H9 (cell line): ENCODE measurements around the gene STX16. TPM values are rescaled to one million over a fixed set of nuclear protein-coding genes. Genes with fewer than 3 reads are reported as not detected.

Experiments
- DNase-seq: peaks from one replicate; pipeline ENCODE4 v3.0.0-alpha.2; 2017
- H2AFZ ChIP-seq: one replicate; pipeline ENCODE4 v1.6.1; 2013; ENCODE audit warnings: mild to moderate bottlenecking, low read length, control low read depth, moderate library complexity
- H2AK5ac ChIP-seq: 2 replicates; pipeline ENCODE4 v1.6.1; 2013; ENCODE audit warnings: low read length, control low read depth, mixed read lengths; ENCODE audit not compliant: insufficient read length
- H2BK120ac ChIP-seq: one replicate; pipeline ENCODE4 v1.6.1; 2013; ENCODE audit warnings: low read depth, mild to moderate bottlenecking, low read length, control low read depth, inconsistent platforms; ENCODE audit not compliant: poor library complexity, severe bottlenecking
- H2BK12ac ChIP-seq: 2 replicates; pipeline ENCODE4 v1.6.1; 2013; ENCODE audit warnings: low read length, control low read depth, mixed read lengths, low read depth; ENCODE audit not compliant: insufficient read length
- H2BK15ac ChIP-seq: 2 replicates; pipeline ENCODE4 v1.6.1; 2013; ENCODE audit warnings: low read depth, low read length, control low read depth
- H2BK20ac ChIP-seq: one replicate; pipeline ENCODE4 v1.6.1; 2013; ENCODE audit warnings: low read depth, mild to moderate bottlenecking, low read length, control low read depth, inconsistent platforms; ENCODE audit not compliant: poor library complexity, severe bottlenecking
- H2BK5ac ChIP-seq: 2 replicates; pipeline ENCODE4 v1.6.1; 2013; ENCODE audit warnings: low read length, control low read depth, mixed read lengths; ENCODE audit not compliant: insufficient read length
- H3K14ac ChIP-seq: 2 replicates; pipeline ENCODE4 v1.6.1; 2013; ENCODE audit warnings: low read length, control low read depth; ENCODE audit not compliant: insufficient read depth
- H3K18ac ChIP-seq: 2 replicates; pipeline ENCODE4 v1.6.1; 2013; ENCODE audit warnings: low read depth, mild to moderate bottlenecking, mixed read lengths, low read length, control low read depth; ENCODE audit not compliant: insufficient read length
- H3K23ac ChIP-seq: 2 replicates; pipeline ENCODE4 v1.6.1; 2013; ENCODE audit warnings: low read length, control low read depth, mixed read lengths, low read depth; ENCODE audit not compliant: insufficient read length
- H3K23me2 ChIP-seq: 2 replicates; pipeline ENCODE4 v1.6.1; 2013; ENCODE audit warnings: low read depth, mild to moderate bottlenecking, mixed read lengths, low read length, control low read depth; ENCODE audit not compliant: insufficient read length, poor library complexity, severe bottlenecking
- H3K27ac ChIP-seq: 2 replicates; pipeline ENCODE4 v1.5.1; 2013; ENCODE audit warnings: low read length, control low read depth, mixed read lengths, low read depth; ENCODE audit not compliant: insufficient read length
- H3K27me3 ChIP-seq: 2 replicates; pipeline ENCODE4 v1.6.1; 2013; ENCODE audit warnings: low read length, control low read depth, inconsistent platforms; ENCODE audit not compliant: insufficient read depth
- H3K4ac ChIP-seq: 2 replicates; pipeline ENCODE4 v1.6.1; 2013; ENCODE audit warnings: low read depth, mild to moderate bottlenecking, control low read depth, inconsistent platforms, low read length, moderate library complexity
- H3K4me1 ChIP-seq: 2 replicates; pipeline ENCODE4 v1.6.1; 2013; ENCODE audit warnings: low read length, control low read depth, inconsistent platforms; ENCODE audit not compliant: insufficient read depth
- H3K4me2 ChIP-seq: 2 replicates; pipeline ENCODE4 v1.6.1; 2013; ENCODE audit warnings: low read length, control low read depth, mixed read lengths; ENCODE audit not compliant: insufficient read length, insufficient read depth
- H3K56ac ChIP-seq: 2 replicates; pipeline ENCODE4 v1.6.1; 2013; ENCODE audit warnings: low read depth, mild to moderate bottlenecking, mixed read lengths, low read length, control low read depth; ENCODE audit not compliant: insufficient read length
- H3K79me1 ChIP-seq: 2 replicates; pipeline ENCODE4 v1.6.1; 2013; ENCODE audit warnings: low read depth, mild to moderate bottlenecking, moderate library complexity, low read length, control low read depth, inconsistent platforms; ENCODE audit not compliant: insufficient read depth, poor library complexity, severe bottlenecking
- H3K79me2 ChIP-seq: 2 replicates; pipeline ENCODE4 v1.6.1; 2013; ENCODE audit warnings: low read length, control low read depth, inconsistent platforms; ENCODE audit not compliant: insufficient read depth
- H3K9ac ChIP-seq: 2 replicates; pipeline ENCODE4 v1.6.1; 2013; ENCODE audit warnings: low read length, control low read depth, mixed read lengths; ENCODE audit not compliant: insufficient read length; ENCODE audit errors: extremely low read depth
- H3K9me3 ChIP-seq: one replicate; pipeline ENCODE4 v1.6.1; 2013; ENCODE audit warnings: low read depth, low read length, inconsistent platforms; ENCODE audit not compliant: control insufficient read depth
- H3T11ph ChIP-seq: one replicate; pipeline ENCODE4 v1.6.1; 2013; ENCODE audit warnings: mild to moderate bottlenecking, low read length, control low read depth, inconsistent platforms
- H4K20me1 ChIP-seq: one replicate; pipeline ENCODE4 v1.6.1; 2013; ENCODE audit not compliant: control insufficient read depth, insufficient read length, insufficient read depth
- H4K5ac ChIP-seq: 2 replicates; pipeline ENCODE4 v1.6.1; 2013; ENCODE audit warnings: low read depth, mild to moderate bottlenecking, mixed read lengths, low read length, control low read depth; ENCODE audit not compliant: insufficient read length
- H4K8ac ChIP-seq: replicated peaks from 2 replicates; pipeline ENCODE4 v1.6.1; 2013; ENCODE audit warnings: low read length, control low read depth, mixed read lengths, low read depth; ENCODE audit not compliant: insufficient read length
- H4K91ac ChIP-seq: 2 replicates; pipeline ENCODE4 v1.6.1; 2013; ENCODE audit warnings: low read depth, mild to moderate bottlenecking, moderate library complexity, mixed read lengths, low read length, control low read depth; ENCODE audit not compliant: insufficient read length
- H3K27ac Mint-ChIP-seq, 3 experiments: 2 replicates in 2 of 3; 3 replicates in 1 of 3; pipeline ENCODE4 v1.8.0; 2020 to 2021; ENCODE audit warnings: mixed read lengths in 3 of 3, mild to moderate bottlenecking in 1 of 3, moderate library complexity in 1 of 3
- H3K27me3 Mint-ChIP-seq: 2 replicates; pipeline ENCODE4 v1.8.0; 2021; ENCODE audit warnings: low read depth, mild to moderate bottlenecking, moderate library complexity, mixed read lengths
- H3K36me3 Mint-ChIP-seq, 3 experiments: 2 replicates in 2 of 3; 3 replicates in 1 of 3; pipeline ENCODE4 v1.8.0; 2020 to 2021; ENCODE audit warnings: low read depth in 3 of 3, mixed read lengths in 3 of 3; ENCODE audit not compliant: insufficient read depth in 1 of 3
- H3K4me1 Mint-ChIP-seq, 2 experiments: 2 replicates each; pipeline ENCODE4 v1.8.0; 2020; ENCODE audit warnings: mixed read lengths in 2 of 2
- H3K4me3 Mint-ChIP-seq, 2 experiments: 2 replicates in 1 of 2; 3 replicates in 1 of 2; pipeline ENCODE4 v1.8.0; 2020 to 2021; ENCODE audit warnings: mild to moderate bottlenecking in 2 of 2, mixed read lengths in 2 of 2, moderate library complexity in 1 of 2
- H3K9me3 Mint-ChIP-seq, 2 experiments: 2 replicates in 1 of 2; 3 replicates in 1 of 2; pipeline ENCODE4 v1.8.0; 2020; ENCODE audit warnings: mild to moderate bottlenecking in 2 of 2, mixed read lengths in 2 of 2, moderate library complexity in 1 of 2
- WGBS: extraction: QIAGEN DNeasy Blood & Tissue Kit; methylation state at CpG from one replicate; pipeline ENCODE4 v1.1.7; 2013; ENCODE audit warnings: missing lambda C conversion rate, low lambda C conversion rate, mixed read lengths; ENCODE audit not compliant: insufficient read length; ENCODE audit errors: extremely low coverage; 5-methylcytosine and 5-hydroxymethylcytosine counted together
- total RNA-seq: library from RNA; stranded (reverse); gene quantifications from 2 replicates; pipeline ENCODE4 v1.2.1, GENCODE V29; 2021
- TF ChIP-seq, protein P1 (sequence below): fragments of 200-600 bp; sonication (generic); conservative IDR thresholded peaks from 3 replicates; pipeline ENCODE4 v1.8.0; 2021; ENCODE audit warnings: antibody characterized with exemption, mild to moderate bottlenecking

Gene STX16
- total RNA-seq, 1 experiment from 2014 or later, result 87.8 TPM

DNA sequence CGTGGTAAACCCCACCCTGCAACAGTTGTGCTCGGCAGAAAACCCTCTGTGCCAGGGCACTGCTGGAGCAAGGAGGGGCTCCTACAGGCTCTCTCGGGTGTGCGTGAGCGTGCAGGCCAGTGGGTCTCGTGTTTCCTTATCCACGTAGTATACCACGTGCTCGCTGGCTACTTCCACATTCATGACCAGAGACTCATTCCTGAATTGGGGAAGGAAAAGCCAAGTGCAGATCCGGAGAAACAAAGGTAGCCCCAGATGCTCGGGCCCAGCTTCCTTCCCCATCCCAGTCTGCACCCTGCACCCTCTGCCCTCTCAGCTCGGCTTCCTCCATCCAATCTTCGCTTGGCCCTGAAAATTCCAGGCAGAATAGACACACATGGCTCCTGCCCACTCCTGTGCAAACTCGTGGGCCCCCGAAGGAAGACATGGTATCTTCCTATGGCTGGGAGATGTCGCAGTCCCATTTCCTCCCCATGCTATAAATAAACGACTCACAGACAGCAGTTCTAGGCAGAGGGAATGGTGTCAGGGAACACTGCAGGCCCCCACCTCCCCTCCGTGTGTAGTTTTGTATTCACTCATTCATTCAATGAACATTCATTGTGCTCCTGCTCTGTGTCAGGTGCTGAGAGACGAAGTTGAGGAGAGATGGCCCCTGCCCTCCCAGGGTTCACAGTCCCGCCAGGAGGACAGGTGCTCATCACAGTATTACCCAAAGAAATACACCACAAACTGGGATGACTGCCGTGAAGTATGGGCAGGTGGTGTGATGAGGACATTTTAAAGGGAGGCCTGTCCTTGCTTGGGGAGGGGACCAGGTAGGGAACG is 71.1 kb downstream of the STX16 start:
- H3T11ph ChIP-seq, result no peak overlapping the region
- TF ChIP-seq, protein P1, sequence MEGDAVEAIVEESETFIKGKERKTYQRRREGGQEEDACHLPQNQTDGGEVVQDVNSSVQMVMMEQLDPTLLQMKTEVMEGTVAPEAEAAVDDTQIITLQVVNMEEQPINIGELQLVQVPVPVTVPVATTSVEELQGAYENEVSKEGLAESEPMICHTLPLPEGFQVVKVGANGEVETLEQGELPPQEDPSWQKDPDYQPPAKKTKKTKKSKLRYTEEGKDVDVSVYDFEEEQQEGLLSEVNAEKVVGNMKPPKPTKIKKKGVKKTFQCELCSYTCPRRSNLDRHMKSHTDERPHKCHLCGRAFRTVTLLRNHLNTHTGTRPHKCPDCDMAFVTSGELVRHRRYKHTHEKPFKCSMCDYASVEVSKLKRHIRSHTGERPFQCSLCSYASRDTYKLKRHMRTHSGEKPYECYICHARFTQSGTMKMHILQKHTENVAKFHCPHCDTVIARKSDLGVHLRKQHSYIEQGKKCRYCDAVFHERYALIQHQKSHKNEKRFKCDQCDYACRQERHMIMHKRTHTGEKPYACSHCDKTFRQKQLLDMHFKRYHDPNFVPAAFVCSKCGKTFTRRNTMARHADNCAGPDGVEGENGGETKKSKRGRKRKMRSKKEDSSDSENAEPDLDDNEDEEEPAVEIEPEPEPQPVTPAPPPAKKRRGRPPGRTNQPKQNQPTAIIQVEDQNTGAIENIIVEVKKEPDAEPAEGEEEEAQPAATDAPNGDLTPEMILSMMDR, result no peak
- no peak overlapping the region for H2BK120ac ChIP-seq
- no peak overlapping the region for H3K4me3 Mint-ChIP-seq
- H2AFZ ChIP-seq, result no peak overlapping the region
- no peaks in the 10 kb centered on the region for H3K27me3 ChIP-seq
- H3K27ac Mint-ChIP-seq, result no peak overlapping the region
- no peak overlapping the region for H4K8ac ChIP-seq
- no peak overlapping the region for H3K4ac ChIP-seq
- no peak overlapping the region for H3K9ac ChIP-seq
- H3K79me2 ChIP-seq, result no peaks in the 10 kb centered on the region
- H3K4me1 ChIP-seq, result no peaks in the 10 kb centered on the region
- peaks cover 12 to 13% of the 10 kb centered on the region in 2 experiments for H3K9me3 Mint-ChIP-seq
- no peaks in the 10 kb centered on the region for H3K9me3 ChIP-seq
- no peak overlapping the region for H2BK12ac ChIP-seq
- no peak overlapping the region for H3K14ac ChIP-seq
- no peak overlapping the region for H4K91ac ChIP-seq
- H3K27ac ChIP-seq, result no peak overlapping the region
- H3K36me3 Mint-ChIP-seq, result peaks cover 2 to 14% (median 3%) of the 10 kb centered on the region in 3 experiments; a peak in 5 of 7 replicates
- H3K4me1 Mint-ChIP-seq, result peaks cover 5 to 17% of the 10 kb centered on the region in 2 experiments; a peak in 3 of 4 replicates
- no peak overlapping the region for H2BK5ac ChIP-seq
- H4K5ac ChIP-seq, result no peak overlapping the region
- no peaks in the 10 kb centered on the region for H3K23me2 ChIP-seq
- DNase-seq, result peak; percentile 20
- H3K4me2 ChIP-seq, result no peak overlapping the region
- no peak overlapping the region for H3K18ac ChIP-seq
- no peak overlapping the region for H2AK5ac ChIP-seq
- no peak overlapping the region for H3K56ac ChIP-seq
- H4K20me1 ChIP-seq, result no peaks in the 10 kb centered on the region
- WGBS, result no CpG with 5 or more reads among the region's 22 CpGs
- no peaks in the 10 kb centered on the region for H3K79me1 ChIP-seq
- no peak overlapping the region for H2BK15ac ChIP-seq
- no peak overlapping the region for H2BK20ac ChIP-seq
- H3K27me3 Mint-ChIP-seq, result peaks cover 20% of the 10 kb centered on the region
- H3K23ac ChIP-seq, result no peak overlapping the region
